ENCODE measurements around the gene C3orf85.

DNA sequence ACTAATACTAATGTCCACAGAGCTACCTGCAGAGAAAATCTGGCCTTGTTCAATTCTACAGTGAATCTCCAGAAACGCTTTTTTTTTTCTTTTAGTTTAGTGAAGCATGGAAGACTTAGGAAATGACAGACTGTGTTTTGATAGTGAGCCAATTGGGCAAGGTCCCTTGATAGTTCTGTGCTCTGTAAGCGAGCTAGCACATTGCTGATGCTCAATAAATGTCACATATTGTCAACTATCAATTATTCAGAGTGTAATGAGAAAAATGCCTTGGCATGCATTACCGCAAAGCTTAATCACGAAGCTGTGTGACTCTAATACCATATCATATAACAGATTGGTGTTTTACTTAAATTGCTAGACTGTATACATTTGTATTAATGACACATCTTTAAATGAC lies 5.2 kb upstream of the C3orf85 start:
- no peak for TF ChIP-seq POLR2A (IDR thresholded peaks at IDR 0.05)
- TF ChIP-seq, protein P1, sequence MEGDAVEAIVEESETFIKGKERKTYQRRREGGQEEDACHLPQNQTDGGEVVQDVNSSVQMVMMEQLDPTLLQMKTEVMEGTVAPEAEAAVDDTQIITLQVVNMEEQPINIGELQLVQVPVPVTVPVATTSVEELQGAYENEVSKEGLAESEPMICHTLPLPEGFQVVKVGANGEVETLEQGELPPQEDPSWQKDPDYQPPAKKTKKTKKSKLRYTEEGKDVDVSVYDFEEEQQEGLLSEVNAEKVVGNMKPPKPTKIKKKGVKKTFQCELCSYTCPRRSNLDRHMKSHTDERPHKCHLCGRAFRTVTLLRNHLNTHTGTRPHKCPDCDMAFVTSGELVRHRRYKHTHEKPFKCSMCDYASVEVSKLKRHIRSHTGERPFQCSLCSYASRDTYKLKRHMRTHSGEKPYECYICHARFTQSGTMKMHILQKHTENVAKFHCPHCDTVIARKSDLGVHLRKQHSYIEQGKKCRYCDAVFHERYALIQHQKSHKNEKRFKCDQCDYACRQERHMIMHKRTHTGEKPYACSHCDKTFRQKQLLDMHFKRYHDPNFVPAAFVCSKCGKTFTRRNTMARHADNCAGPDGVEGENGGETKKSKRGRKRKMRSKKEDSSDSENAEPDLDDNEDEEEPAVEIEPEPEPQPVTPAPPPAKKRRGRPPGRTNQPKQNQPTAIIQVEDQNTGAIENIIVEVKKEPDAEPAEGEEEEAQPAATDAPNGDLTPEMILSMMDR (IDR thresholded peaks at IDR 0.05): no peak

Measured in prostate gland (tissue), 2 donors.